GM12874 (cell line): ENCODE measurements around the gene TEAD4.

Source experiments
- TF ChIP-seq, protein P1 (sequence below): IDR thresholded peaks from 2 replicates; pipeline ENCODE4 v1.5.1; 2011; ENCODE audit warnings: low read depth, mild to moderate bottlenecking, control low read depth, low read length, moderate library complexity; ENCODE audit not compliant: insufficient read depth

Gene TEAD4

GRCh38 chr12:2984698-2985097 is 25.5 kb downstream of the TEAD4 start:
- TF ChIP-seq, protein P1, sequence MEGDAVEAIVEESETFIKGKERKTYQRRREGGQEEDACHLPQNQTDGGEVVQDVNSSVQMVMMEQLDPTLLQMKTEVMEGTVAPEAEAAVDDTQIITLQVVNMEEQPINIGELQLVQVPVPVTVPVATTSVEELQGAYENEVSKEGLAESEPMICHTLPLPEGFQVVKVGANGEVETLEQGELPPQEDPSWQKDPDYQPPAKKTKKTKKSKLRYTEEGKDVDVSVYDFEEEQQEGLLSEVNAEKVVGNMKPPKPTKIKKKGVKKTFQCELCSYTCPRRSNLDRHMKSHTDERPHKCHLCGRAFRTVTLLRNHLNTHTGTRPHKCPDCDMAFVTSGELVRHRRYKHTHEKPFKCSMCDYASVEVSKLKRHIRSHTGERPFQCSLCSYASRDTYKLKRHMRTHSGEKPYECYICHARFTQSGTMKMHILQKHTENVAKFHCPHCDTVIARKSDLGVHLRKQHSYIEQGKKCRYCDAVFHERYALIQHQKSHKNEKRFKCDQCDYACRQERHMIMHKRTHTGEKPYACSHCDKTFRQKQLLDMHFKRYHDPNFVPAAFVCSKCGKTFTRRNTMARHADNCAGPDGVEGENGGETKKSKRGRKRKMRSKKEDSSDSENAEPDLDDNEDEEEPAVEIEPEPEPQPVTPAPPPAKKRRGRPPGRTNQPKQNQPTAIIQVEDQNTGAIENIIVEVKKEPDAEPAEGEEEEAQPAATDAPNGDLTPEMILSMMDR, result no peak

DNA sequence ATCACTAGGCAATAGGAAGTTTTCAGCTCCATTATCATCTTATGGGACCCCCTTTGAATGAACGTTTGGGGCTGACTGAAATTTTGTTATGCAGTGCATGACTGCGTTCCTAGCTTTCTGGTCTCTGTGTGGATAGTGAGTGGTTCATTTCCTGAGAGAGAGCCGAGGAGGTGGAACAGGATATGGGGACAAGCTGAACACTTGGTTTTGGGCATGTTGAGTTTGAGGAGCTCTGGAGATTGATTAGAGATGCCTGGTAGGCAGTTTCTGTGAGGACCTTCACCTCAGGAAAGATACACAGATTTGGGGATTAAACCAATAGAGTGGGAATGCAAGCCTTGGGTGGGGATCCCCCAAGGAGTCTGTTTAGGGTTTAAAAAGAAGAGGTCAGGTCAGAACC is 27.7 kb downstream of the TEAD4 start:
- TF ChIP-seq, protein P1, result no peak

GRCh38 chr12:2988494-2988893 is 29.3 kb downstream of the TEAD4 start:
- TF ChIP-seq, protein P1, result no peak

DNA sequence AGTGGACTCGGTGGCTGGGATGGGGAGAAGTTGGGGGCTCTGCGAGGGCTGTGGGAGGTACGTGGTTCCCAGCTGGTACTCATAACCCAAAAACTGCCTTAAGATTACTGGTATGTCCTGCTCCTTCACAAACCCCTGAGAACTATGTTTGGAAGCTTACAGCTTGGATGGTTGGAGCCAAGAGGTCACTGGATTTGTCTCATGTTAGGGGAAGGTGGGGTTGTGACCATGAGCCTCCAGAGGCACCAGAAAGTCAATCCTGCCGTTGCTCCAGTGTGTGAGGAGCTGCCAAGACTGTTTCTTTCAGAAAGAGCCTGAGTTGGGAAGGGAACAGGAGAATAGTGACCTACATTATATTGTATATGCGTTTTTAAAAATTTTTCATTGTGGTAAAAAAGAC is 33.5 kb downstream of the TEAD4 start:
- TF ChIP-seq, protein P1, result no peak

GRCh38 chr12:2997989-2998670 is 38.9 kb downstream of the TEAD4 start:
- TF ChIP-seq, protein P1, result no peak

GRCh38 chr12:2998789-2999264 is 39.6 kb downstream of the TEAD4 start:
- TF ChIP-seq, protein P1, result no peak

DNA sequence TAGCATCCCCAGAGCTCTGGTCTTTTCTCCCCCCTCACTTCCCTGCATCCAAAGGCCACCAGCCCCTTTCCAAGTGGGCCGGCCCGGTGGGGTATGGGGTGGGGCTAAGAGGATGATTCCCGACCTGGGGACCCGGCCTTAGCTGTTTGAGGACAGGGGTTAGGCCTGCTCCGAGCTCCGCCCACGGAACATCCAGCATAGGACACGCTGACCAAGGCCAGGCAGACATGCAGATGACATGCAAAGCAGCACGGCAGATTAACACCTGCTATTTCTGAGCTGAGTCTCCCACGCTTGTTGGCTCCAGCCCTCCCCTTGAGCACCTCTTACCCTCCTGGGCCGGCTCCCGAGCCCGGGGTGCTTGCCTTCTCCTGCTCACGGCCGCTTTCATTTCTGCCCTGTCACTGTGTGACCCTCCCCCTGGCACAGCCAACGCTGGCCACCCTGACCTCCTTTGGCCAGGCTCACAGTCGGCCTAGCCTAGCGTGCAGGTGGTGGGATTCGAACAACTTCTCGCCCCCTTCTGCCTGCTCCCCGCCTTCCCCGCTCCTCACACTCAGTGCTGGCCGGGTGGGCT is 40.2 kb downstream of the TEAD4 start:
- TF ChIP-seq, protein P1, result no peak
